Measurements from ENCODE around the gene JMJD1C.

- TF ChIP-seq ZSCAN29 (IDR thresholded peaks at IDR 0.05) (no peak), WRNIP1 (IDR thresholded peaks at IDR 0.05; ENCODE audit: borderline replicate concordance, low read depth, low read length) (no peak), CTCF (IDR thresholded peaks at IDR 0.05 in 2 of 3, conservative IDR thresholded peaks at IDR 0.05 in 1 of 3; ENCODE audit: control insufficient read depth in 2 of 3, extremely low read depth in 1 of 3, insufficient read depth in 1 of 3, low read depth in 3 of 3, low read length in 3 of 3) (no peak), LARP7 (IDR thresholded peaks at IDR 0.05) (no peak), MLLT1 (IDR thresholded peaks at IDR 0.05) (no peak), TAF1 (IDR thresholded peaks at IDR 0.05; ENCODE audit: borderline replicate concordance, low read depth, low read length) (no peak), EP300 (IDR thresholded peaks at IDR 0.05; ENCODE audit: borderline replicate concordance in 1 of 2, control insufficient read depth in 1 of 2, low read depth in 2 of 2, low read length in 2 of 2) (no peak), POU2F2 (IDR thresholded peaks at IDR 0.05; ENCODE audit: borderline replicate concordance, low read depth, low read length) (no peak), MXI1 (IDR thresholded peaks at IDR 0.05; ENCODE audit: low read depth, low read length) (no peak), GABPA (IDR thresholded peaks at IDR 0.05; ENCODE audit: low read depth) (no peak), RFX5 (IDR thresholded peaks at IDR 0.05; ENCODE audit: low read depth, low read length) (no peak), GATAD2B (conservative IDR thresholded peaks at IDR 0.05; ENCODE audit: low read depth) (no peak), POLR2A (IDR thresholded peaks at IDR 0.05; ENCODE audit: low read depth, low read length) (no peak), HSF1 (IDR thresholded peaks at IDR 0.05; ENCODE audit: low read depth, low read length) (no peak)
Measured at GRCh38 chr10:63409465-63410027, 56.2 kb downstream of the JMJD1C start.

Data from GM12878 (cell line).